ENCODE results near the gene MBNL2.

DNA sequence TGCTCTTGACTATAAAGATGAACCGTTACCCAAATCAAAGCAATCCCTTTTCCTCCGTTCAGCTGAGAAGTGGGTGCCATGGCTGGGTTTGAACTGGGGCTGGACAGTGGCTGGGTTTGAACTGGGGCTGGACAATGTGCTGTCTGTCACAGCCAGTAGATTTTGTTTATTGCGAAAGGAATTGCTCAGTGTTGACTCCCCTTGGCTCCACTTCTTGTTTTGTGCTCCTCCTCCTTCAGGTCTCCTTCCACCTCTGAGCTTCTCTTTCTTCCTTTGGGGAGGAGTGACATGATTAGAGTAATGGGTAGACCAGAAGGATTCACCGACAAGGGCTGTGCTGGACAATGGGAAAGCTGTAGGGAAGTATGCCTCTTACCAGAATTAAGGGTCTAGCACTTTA, 19.4 kb upstream of the MBNL2 start:
- TF ChIP-seq, protein P1, sequence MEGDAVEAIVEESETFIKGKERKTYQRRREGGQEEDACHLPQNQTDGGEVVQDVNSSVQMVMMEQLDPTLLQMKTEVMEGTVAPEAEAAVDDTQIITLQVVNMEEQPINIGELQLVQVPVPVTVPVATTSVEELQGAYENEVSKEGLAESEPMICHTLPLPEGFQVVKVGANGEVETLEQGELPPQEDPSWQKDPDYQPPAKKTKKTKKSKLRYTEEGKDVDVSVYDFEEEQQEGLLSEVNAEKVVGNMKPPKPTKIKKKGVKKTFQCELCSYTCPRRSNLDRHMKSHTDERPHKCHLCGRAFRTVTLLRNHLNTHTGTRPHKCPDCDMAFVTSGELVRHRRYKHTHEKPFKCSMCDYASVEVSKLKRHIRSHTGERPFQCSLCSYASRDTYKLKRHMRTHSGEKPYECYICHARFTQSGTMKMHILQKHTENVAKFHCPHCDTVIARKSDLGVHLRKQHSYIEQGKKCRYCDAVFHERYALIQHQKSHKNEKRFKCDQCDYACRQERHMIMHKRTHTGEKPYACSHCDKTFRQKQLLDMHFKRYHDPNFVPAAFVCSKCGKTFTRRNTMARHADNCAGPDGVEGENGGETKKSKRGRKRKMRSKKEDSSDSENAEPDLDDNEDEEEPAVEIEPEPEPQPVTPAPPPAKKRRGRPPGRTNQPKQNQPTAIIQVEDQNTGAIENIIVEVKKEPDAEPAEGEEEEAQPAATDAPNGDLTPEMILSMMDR (conservative IDR thresholded peaks at IDR 0.05) = no peak
- TF ChIP-seq ZFX (IDR thresholded peaks at IDR 0.05) = no peak
